CD4-positive, alpha-beta T cell treated with Interleukin-17A for 4 hours (primary cell): ENCODE measurements around the gene ANGEL2.
"Not testable (repeated sequence)": the region's sequence is repeated elsewhere in the genome, so short reads cannot be mapped to it uniquely, and the experiment has no call there.

Experiments used
- DNase-seq: peaks from one replicate; pipeline ENCODE4 v3.0.0-alpha.2; 2020; ENCODE audit warnings: mixed read lengths

The ANGEL2 gene

GRCh38 chr1:213017447-213018273, 2.0 kb upstream of the ANGEL2 start:
- no peak for DNase-seq

GRCh38 chr1:213014642-213015041, 1.0 kb downstream of the ANGEL2 start:
- no peak for DNase-seq

DNA sequence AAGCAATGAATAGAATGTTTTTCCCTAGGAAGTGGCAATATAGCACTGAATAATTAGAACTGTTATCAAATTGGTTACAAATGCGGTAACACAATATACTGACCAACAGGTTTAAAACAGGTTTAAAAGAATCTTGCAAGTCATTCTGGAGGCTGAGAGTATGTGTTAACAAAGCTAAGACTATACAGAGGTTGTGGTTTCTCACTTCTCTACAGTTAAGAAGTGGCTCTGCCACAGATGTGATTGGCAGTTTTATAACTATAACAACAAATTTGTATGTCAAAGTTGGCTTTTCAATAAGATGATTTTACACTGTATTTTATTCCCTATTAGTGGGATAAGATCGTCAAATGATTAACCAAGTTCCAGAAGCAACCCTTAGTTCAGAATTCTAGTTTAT, 7.1 kb downstream of the ANGEL2 start:
- DNase-seq: no peak

- DNase-seq: no peak
Observed at GRCh38 chr1:213003256-213003655, 12.4 kb downstream of the ANGEL2 start.

GRCh38 chr1:212994926-212995325, 20.7 kb downstream of the ANGEL2 start:
- no peak for DNase-seq

GRCh38 chr1:212993960-212994359, 21.7 kb downstream of the ANGEL2 start:
- DNase-seq: not testable (repeated sequence)

DNA sequence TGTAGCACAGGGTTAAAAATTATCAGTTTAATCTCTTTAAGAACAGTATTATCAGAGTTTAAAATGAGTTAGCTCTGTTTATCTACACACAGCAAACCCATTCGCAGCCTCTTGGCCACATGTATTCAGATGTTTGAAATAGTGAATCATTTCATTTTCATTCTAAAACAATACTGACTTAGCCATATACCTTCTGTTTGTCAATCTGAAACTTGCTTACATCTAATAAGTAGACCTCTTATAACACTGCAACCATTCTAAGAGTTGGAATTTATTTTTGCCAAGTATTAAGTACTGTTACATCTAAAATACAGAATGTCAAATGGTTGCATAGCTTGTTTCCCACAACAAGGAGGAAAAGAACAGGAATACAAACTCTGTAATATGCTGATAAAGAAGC, 25.4 kb downstream of the ANGEL2 start:
- DNase-seq: no peak

DNA sequence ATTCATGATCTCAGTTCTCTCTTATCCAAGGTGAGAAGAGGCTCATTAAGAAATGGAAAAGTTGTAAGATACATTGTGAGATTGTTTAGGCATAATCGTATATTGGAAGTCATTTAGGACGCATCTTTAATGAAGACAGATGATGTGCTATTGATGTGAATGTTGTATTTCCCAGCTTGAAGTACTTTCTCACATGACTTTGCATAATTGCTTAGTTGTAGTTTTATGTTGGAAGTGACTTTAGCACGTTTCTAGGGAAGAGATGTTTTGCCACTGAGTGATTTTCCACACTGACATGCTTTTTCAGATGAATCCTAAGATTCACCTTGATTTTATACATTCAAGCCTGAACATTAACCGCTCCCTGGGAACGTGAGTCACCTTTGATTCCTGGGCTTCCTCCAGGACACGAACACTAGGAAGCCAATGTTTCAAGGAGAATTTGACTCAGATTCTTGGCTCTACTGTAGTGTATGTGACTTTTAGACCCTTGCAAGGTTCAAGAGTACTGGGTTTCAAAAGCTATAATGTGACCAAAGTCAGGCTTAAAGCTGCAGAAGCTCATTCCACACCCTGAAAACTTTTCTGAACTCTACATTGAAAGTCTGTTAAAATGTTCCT, 27.9 kb downstream of the ANGEL2 start:
- no peak for DNase-seq

GRCh38 chr1:212986551-212986950, 29.1 kb downstream of the ANGEL2 start:
- DNase-seq: no peak

- no peak for DNase-seq
Observed at GRCh38 chr1:212984522-212985291, 31.0 kb downstream of the ANGEL2 start.

GRCh38 chr1:212983482-212983881, 32.2 kb downstream of the ANGEL2 start:
- DNase-seq: no peak

DNA sequence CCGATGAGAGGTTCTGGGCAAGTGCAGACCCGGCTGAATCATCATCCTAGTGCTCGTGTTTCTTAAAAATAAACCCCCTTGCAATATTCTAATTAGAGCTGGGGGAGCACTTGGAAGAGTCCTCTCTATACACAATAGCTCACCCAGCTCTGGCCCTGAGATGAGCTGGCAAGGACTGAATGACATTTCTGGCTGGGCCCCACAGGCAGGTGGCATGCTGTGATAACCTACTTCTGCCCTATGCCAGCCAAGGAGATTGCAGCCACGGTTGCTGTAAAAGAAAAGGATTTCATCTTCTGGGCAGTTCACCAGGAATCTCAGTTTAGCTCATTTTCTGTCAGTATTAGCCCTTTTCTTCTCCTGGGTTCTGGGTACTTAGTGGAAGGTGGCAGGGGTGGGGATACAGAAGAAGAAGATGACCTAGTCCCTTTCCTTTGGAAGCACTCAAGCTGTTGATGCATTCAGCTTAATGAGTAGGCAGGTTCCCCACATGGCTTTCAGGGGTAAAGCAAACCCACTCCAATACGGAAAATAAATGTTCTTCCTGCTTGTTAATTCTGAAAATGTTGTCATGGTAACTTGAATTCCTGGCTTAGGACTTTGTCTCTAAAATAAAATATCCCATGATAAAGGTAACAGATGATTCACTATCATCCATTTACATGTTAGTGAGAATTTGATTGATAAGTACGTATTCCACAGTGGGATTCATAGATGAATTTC, 33.1 kb downstream of the ANGEL2 start:
- DNase-seq: no peak

GRCh38 chr1:212981571-212982328, 33.9 kb downstream of the ANGEL2 start:
- no peak for DNase-seq

GRCh38 chr1:212981025-212981495, 34.6 kb downstream of the ANGEL2 start:
- no peak for DNase-seq

- no peak for DNase-seq
Observed at GRCh38 chr1:212980123-212980785, 35.4 kb downstream of the ANGEL2 start.

GRCh38 chr1:212979340-212980122, 36.1 kb downstream of the ANGEL2 start:
- no peak for DNase-seq

DNA sequence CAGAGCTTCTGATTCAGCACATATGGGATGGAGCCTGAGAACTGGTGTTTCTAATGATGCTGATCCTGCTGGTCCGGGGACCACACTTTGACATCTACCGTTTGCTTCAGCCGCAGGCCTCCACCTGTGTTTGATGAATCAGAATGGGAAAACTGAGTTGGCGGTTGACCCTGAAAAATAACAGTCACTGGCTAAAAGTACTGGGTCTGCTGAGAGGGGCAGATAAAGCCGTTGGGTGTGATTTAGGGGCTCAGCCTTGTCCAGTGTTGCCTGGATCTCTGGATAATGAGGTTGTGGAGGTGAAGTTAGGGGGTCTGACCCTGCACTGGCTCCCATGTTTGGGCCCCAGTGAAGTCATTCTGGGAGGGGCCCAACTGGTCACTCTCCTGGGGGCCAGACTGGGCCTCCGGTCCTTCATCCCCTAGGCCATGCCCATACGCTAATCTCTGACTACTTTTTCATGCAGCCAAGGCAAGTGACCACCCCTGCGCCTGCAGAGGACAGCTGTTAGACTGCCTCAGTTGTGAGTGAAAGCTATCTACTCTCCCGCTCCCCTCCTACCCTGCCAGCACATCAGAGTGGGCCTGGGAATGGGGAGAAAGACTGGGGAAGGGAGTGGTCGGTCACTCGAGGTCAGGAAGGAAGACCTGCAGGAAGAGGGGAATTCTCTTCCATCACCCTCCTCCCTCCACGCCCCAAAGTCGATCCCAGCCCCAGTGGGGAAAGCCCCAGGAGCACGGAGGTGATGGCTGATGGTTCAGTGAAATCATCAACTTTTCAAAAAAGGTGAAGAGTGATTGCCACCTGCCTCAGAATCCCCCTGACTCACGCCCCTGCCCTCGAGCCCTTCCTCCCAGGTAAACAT, 37.7 kb downstream of the ANGEL2 start:
- DNase-seq: no peak

DNA sequence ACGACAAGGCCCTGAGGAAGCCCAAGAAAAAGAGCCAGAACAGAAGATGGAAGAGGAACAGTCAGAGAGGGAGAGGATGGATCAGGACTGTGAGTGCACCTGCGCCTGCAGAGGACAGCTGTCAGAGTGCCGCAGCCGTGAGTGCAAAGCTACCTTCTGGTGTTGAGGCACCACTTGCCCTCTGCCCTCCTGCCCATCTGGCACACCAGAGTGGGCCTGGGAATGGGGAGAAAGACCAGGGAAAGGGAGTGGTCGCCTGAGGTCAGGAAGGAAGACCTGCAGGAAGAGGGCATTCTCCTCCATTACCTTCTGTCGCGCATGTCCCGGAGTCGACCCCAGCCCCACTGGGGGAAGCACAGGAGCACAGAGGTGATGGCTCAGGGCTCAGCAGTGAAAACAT, 39.1 kb downstream of the ANGEL2 start:
- DNase-seq: no peak

- no peak for DNase-seq
Observed at GRCh38 chr1:212975111-212975918, 40.4 kb downstream of the ANGEL2 start.
